Panc1 (cell line): ENCODE data around the gene POFUT2. TPM values are rescaled to one million over a fixed set of nuclear protein-coding genes. Genes with fewer than 3 reads are reported as not detected.

Source experiments
- ATAC-seq: fragments of 200-7000 bp; cut with Tn5 transposase; 2 replicates; pipeline ENCODE4 v1.9.1; 2020; ENCODE audit warnings: mild to moderate bottlenecking, moderate library complexity
- BruUV-seq: library from RNA; stranded (reverse); fragments of 400-500 nt; replicated peaks from 2 replicates; lab custom pipeline; 2021; lab: Mats Ljungman, UMichigan
- CTCF ChIA-PET: fragments of 300-600 bp; sonication (Branson Sonifier 250); formaldehyde crosslinking; loops from one replicate; lab custom pipeline; 2022; ENCODE audit warnings: antibody characterized with exemption; lab: Charles Lee
- POLR2A ChIA-PET: fragments of 300-600 bp; sonication (Branson Sonifier 250); formaldehyde crosslinking; loops from one replicate; lab custom pipeline; 2022; ENCODE audit warnings: antibody characterized with exemption; lab: Charles Lee
- DNase-seq: peaks from one replicate; pipeline ENCODE4 v3.0.0-alpha.2; 2010; ENCODE audit warnings: low read depth, low spot score
- H3K27ac ChIP-seq: 2 replicates; pipeline ENCODE4 v1.5.1; 2011; ENCODE audit warnings: mild to moderate bottlenecking, low read length, inconsistent platforms
- H3K27me3 ChIP-seq: fragments of 200-500 bp; sonication (Bioruptor generic); 2 replicates; pipeline ENCODE4 v1.6.0; 2014; ENCODE audit warnings: low read length, inconsistent platforms; ENCODE audit not compliant: control insufficient read depth, insufficient read depth
- H3K36me3 ChIP-seq: fragments of 200-500 bp; sonication (Bioruptor generic); 2 replicates; pipeline ENCODE4 v1.5.1; 2014; ENCODE audit warnings: inconsistent platforms, mild to moderate bottlenecking, low read length, moderate library complexity; ENCODE audit not compliant: control insufficient read depth, insufficient read depth
- H3K4me1 ChIP-seq: 2 replicates; pipeline ENCODE4 v1.5.1; 2011; ENCODE audit warnings: inconsistent platforms, mild to moderate bottlenecking, low read length, moderate library complexity; ENCODE audit not compliant: control insufficient read depth, insufficient read depth
- H3K4me3 ChIP-seq, 2 experiments: 2 replicates each; pipeline ENCODE4 v1.5.1; 2011 to 2012; ENCODE audit warnings: low read depth in 2 of 2, low read length in 2 of 2, mild to moderate bottlenecking in 2 of 2, inconsistent platforms in 1 of 2, moderate library complexity in 1 of 2
- H3K9me3 ChIP-seq: fragments of 200-500 bp; sonication (Bioruptor generic); 2 replicates; pipeline ENCODE4 v1.5.1; 2014; ENCODE audit warnings: low read depth, mild to moderate bottlenecking, inconsistent platforms, low read length, moderate library complexity; ENCODE audit not compliant: control insufficient read depth, insufficient read depth
- POLR2AphosphoS5 ChIP-seq: IDR thresholded peaks from 2 replicates; pipeline ENCODE4 v1.6.1; 2012; ENCODE audit warnings: mild to moderate bottlenecking, low read depth, low read length, moderate library complexity
- SIN3A ChIP-seq: IDR thresholded peaks from 2 replicates; pipeline ENCODE4 v1.6.1; 2012; ENCODE audit warnings: low read depth, mild to moderate bottlenecking, low read length, moderate library complexity, borderline replicate concordance; ENCODE audit not compliant: insufficient read depth
- TCF7L2 ChIP-seq: IDR thresholded peaks from 2 replicates; pipeline ENCODE4 v1.6.1; 2011; ENCODE audit warnings: mild to moderate bottlenecking, low read depth, low read length, inconsistent platforms
- in situ Hi-C: cut with HindIII; loops from 2 replicates; pipeline ENCODE4 v1.10.0; 2016; ENCODE audit warnings: low sequenced_read_pairs, low pct_unique_long_range_greater_than_20kb
- intact Hi-C: fragments of 100-400 bp; cut with micrococcal nuclease; formaldehyde crosslinking; loops from one replicate; pipeline ENCODE4 v1.10.0; 2022; ENCODE audit not compliant: unreplicated experiment
- total RNA-seq: library from RNA; stranded (reverse); gene quantifications from one replicate; pipeline ENCODE4 v1.2.1, GENCODE V29; 2021; ENCODE audit not compliant: unreplicated experiment
- TF ChIP-seq, protein P1 (sequence below), 2 experiments: IDR thresholded peaks; 2 replicates each; pipeline ENCODE4 v1.6.1; 2011 to 2012; ENCODE audit warnings: low read depth in 2 of 2, control low read depth in 1 of 2, low read length in 1 of 2, mild to moderate bottlenecking in 1 of 2, moderate library complexity in 1 of 2; ENCODE audit not compliant: insufficient read depth in 1 of 2
- TF ChIP-seq, protein P2 (sequence below): fragments of 450-650 bp; IDR thresholded peaks from 2 replicates; pipeline ENCODE4 v1.5.1; 2017; ENCODE audit warnings: mild to moderate bottlenecking

POFUT2 gene
- total RNA-seq, 1 experiment from 2014 or later: 59.6 TPM

- no TSS peak for BruUV-seq
- TF ChIP-seq POLR2AphosphoS5 (no peak), TCF7L2 (no peak), SIN3A (no peak)
- TF ChIP-seq, protein P1, sequence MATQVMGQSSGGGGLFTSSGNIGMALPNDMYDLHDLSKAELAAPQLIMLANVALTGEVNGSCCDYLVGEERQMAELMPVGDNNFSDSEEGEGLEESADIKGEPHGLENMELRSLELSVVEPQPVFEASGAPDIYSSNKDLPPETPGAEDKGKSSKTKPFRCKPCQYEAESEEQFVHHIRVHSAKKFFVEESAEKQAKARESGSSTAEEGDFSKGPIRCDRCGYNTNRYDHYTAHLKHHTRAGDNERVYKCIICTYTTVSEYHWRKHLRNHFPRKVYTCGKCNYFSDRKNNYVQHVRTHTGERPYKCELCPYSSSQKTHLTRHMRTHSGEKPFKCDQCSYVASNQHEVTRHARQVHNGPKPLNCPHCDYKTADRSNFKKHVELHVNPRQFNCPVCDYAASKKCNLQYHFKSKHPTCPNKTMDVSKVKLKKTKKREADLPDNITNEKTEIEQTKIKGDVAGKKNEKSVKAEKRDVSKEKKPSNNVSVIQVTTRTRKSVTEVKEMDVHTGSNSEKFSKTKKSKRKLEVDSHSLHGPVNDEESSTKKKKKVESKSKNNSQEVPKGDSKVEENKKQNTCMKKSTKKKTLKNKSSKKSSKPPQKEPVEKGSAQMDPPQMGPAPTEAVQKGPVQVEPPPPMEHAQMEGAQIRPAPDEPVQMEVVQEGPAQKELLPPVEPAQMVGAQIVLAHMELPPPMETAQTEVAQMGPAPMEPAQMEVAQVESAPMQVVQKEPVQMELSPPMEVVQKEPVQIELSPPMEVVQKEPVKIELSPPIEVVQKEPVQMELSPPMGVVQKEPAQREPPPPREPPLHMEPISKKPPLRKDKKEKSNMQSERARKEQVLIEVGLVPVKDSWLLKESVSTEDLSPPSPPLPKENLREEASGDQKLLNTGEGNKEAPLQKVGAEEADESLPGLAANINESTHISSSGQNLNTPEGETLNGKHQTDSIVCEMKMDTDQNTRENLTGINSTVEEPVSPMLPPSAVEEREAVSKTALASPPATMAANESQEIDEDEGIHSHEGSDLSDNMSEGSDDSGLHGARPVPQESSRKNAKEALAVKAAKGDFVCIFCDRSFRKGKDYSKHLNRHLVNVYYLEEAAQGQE (IDR thresholded peaks at IDR 0.05; ENCODE audit: insufficient read depth in 1 of 2, low read depth in 2 of 2, low read length in 1 of 2): no peak
- TF ChIP-seq, protein P2, sequence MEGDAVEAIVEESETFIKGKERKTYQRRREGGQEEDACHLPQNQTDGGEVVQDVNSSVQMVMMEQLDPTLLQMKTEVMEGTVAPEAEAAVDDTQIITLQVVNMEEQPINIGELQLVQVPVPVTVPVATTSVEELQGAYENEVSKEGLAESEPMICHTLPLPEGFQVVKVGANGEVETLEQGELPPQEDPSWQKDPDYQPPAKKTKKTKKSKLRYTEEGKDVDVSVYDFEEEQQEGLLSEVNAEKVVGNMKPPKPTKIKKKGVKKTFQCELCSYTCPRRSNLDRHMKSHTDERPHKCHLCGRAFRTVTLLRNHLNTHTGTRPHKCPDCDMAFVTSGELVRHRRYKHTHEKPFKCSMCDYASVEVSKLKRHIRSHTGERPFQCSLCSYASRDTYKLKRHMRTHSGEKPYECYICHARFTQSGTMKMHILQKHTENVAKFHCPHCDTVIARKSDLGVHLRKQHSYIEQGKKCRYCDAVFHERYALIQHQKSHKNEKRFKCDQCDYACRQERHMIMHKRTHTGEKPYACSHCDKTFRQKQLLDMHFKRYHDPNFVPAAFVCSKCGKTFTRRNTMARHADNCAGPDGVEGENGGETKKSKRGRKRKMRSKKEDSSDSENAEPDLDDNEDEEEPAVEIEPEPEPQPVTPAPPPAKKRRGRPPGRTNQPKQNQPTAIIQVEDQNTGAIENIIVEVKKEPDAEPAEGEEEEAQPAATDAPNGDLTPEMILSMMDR: no peak
- no peak overlapping the region for H3K4me3 ChIP-seq
- in situ Hi-C loops: no loop called here
- intact Hi-C loops: no loop called here
- no peaks in the 10 kb centered on the region for H3K36me3 ChIP-seq
- CTCF ChIA-PET: interaction anchor here (0.6 to 1.4 kb wide), 3 partner anchors 15 to 142 kb away, joined by 3 read pairs; no protein-coding TSS in a partner anchor
- H3K27ac ChIP-seq: no peak overlapping the region
- no peaks in the 10 kb centered on the region for H3K27me3 ChIP-seq
- H3K9me3 ChIP-seq: no peaks in the 10 kb centered on the region
- ATAC-seq: no peak
- no peak for DNase-seq
- POLR2A ChIA-PET: no interaction called here
- H3K4me1 ChIP-seq: peaks cover 7% of the 10 kb centered on the region
Measured at GRCh38 chr21:45256021-45256911, 31.4 kb downstream of the POFUT2 start.

DNA sequence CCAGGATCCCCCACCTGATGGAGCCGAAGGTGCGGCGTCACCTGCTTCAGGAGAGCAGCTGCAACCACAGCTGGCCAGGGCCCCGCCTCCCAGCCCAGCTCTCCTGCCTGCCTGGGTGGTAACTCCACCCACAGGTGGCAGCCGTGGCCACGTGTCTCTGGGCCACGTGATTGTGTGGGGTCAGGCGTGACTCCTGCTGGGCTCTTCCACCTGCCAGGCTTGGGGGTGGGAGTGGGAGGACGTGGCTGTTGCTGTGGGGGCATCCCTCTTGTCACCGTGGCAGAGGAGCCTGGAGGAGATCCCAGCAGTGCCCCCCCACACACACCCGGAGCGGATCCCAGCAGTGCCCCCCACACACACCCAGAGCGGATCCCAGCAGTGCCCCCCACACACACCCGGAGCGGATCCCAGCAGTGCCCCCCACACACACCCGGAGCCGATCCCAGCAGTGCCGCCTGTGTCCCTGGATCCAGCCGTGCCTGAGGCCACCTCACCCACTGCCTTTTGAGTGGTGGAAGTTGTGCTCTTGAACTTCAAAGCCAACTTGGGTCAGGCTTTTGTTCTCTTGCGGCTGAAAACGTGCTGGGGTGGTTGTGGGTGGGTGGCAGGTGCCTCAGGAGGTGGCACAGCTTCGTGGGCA is 32.2 kb downstream of the POFUT2 start:
- Histone ChIP-seq H3K9me3 (no peaks in the 10 kb centered on the region), H3K4me3 (peak overlapping the region; percentile 7 to 43; a peak in 2 of 4 replicates), H3K4me1 (peaks cover 7% of the 10 kb centered on the region), H3K27me3 (no peaks in the 10 kb centered on the region), H3K27ac (no peak overlapping the region), H3K36me3 (no peaks in the 10 kb centered on the region)
- POLR2A ChIA-PET: no interaction called here
- in situ Hi-C loops: no loop called here
- peak; percentile 40; the same call in 1 of the 2 replicates for ATAC-seq
- intact Hi-C loops: no loop called here
- no TSS peak for BruUV-seq
- TF ChIP-seq, protein P2: no peak
- TF ChIP-seq TCF7L2 (no peak), POLR2AphosphoS5 (no peak), SIN3A (no peak)
- TF ChIP-seq, protein P1 (IDR thresholded peaks at IDR 0.05; ENCODE audit: insufficient read depth in 1 of 2, low read depth in 2 of 2, low read length in 1 of 2): no peak
- CTCF ChIA-PET: interaction anchor here (1.4 kb wide), 1 partner anchor 115 kb away, joined by 3 read pairs; no protein-coding TSS in a partner anchor
- DNase-seq: no peak
